Panc1 (cell line): ENCODE measurements around the gene CIBAR2. TPM values are rescaled to one million over a fixed set of nuclear protein-coding genes. Genes with fewer than 3 reads are reported as not detected.

Source experiments
- ATAC-seq: fragments of 200-7000 bp; cut with Tn5 transposase; 2 replicates; pipeline ENCODE4 v1.9.1; 2020; ENCODE audit warnings: mild to moderate bottlenecking, moderate library complexity
- BruUV-seq: library from RNA; stranded (reverse); fragments of 400-500 nt; replicated peaks from 2 replicates; lab custom pipeline; 2021; lab: Mats Ljungman, UMichigan
- CTCF ChIA-PET: fragments of 300-600 bp; sonication (Branson Sonifier 250); formaldehyde crosslinking; loops from one replicate; lab custom pipeline; 2022; ENCODE audit warnings: antibody characterized with exemption; lab: Charles Lee
- POLR2A ChIA-PET: fragments of 300-600 bp; sonication (Branson Sonifier 250); formaldehyde crosslinking; loops from one replicate; lab custom pipeline; 2022; ENCODE audit warnings: antibody characterized with exemption; lab: Charles Lee
- DNase-seq: peaks from one replicate; pipeline ENCODE4 v3.0.0-alpha.2; 2010; ENCODE audit warnings: low read depth, low spot score
- H3K27ac ChIP-seq: 2 replicates; pipeline ENCODE4 v1.5.1; 2011; ENCODE audit warnings: mild to moderate bottlenecking, low read length, inconsistent platforms
- H3K27me3 ChIP-seq: fragments of 200-500 bp; sonication (Bioruptor generic); 2 replicates; pipeline ENCODE4 v1.6.0; 2014; ENCODE audit warnings: low read length, inconsistent platforms; ENCODE audit not compliant: control insufficient read depth, insufficient read depth
- H3K36me3 ChIP-seq: fragments of 200-500 bp; sonication (Bioruptor generic); 2 replicates; pipeline ENCODE4 v1.5.1; 2014; ENCODE audit warnings: inconsistent platforms, mild to moderate bottlenecking, low read length, moderate library complexity; ENCODE audit not compliant: control insufficient read depth, insufficient read depth
- H3K4me1 ChIP-seq: 2 replicates; pipeline ENCODE4 v1.5.1; 2011; ENCODE audit warnings: inconsistent platforms, mild to moderate bottlenecking, low read length, moderate library complexity; ENCODE audit not compliant: control insufficient read depth, insufficient read depth
- H3K4me3 ChIP-seq, 2 experiments: 2 replicates each; pipeline ENCODE4 v1.5.1; 2011 to 2012; ENCODE audit warnings: low read depth in 2 of 2, low read length in 2 of 2, mild to moderate bottlenecking in 2 of 2, inconsistent platforms in 1 of 2, moderate library complexity in 1 of 2
- H3K9me3 ChIP-seq: fragments of 200-500 bp; sonication (Bioruptor generic); 2 replicates; pipeline ENCODE4 v1.5.1; 2014; ENCODE audit warnings: low read depth, mild to moderate bottlenecking, inconsistent platforms, low read length, moderate library complexity; ENCODE audit not compliant: control insufficient read depth, insufficient read depth
- CTCF ChIP-seq: fragments of 450-650 bp; IDR thresholded peaks from 2 replicates; pipeline ENCODE4 v1.5.1; 2017; ENCODE audit warnings: mild to moderate bottlenecking
- POLR2AphosphoS5 ChIP-seq: IDR thresholded peaks from 2 replicates; pipeline ENCODE4 v1.6.1; 2012; ENCODE audit warnings: mild to moderate bottlenecking, low read depth, low read length, moderate library complexity
- REST ChIP-seq, 2 experiments: IDR thresholded peaks; 2 replicates each; pipeline ENCODE4 v1.6.1; 2011 to 2012; ENCODE audit warnings: low read depth in 2 of 2, control low read depth in 1 of 2, low read length in 1 of 2, mild to moderate bottlenecking in 1 of 2, moderate library complexity in 1 of 2; ENCODE audit not compliant: insufficient read depth in 1 of 2
- SIN3A ChIP-seq: IDR thresholded peaks from 2 replicates; pipeline ENCODE4 v1.6.1; 2012; ENCODE audit warnings: low read depth, mild to moderate bottlenecking, low read length, moderate library complexity, borderline replicate concordance; ENCODE audit not compliant: insufficient read depth
- TCF7L2 ChIP-seq: IDR thresholded peaks from 2 replicates; pipeline ENCODE4 v1.6.1; 2011; ENCODE audit warnings: mild to moderate bottlenecking, low read depth, low read length, inconsistent platforms
- in situ Hi-C: cut with HindIII; loops from 2 replicates; pipeline ENCODE4 v1.10.0; 2016; ENCODE audit warnings: low sequenced_read_pairs, low pct_unique_long_range_greater_than_20kb
- intact Hi-C: fragments of 100-400 bp; cut with micrococcal nuclease; formaldehyde crosslinking; loops from one replicate; pipeline ENCODE4 v1.10.0; 2022; ENCODE audit not compliant: unreplicated experiment
- total RNA-seq: library from RNA; stranded (reverse); gene quantifications from one replicate; pipeline ENCODE4 v1.2.1, GENCODE V29; 2021; ENCODE audit not compliant: unreplicated experiment

The CIBAR2 gene
- total RNA-seq, 1 experiment from 2014 or later: not detected

- in situ Hi-C loops (no loop called here), intact Hi-C loops (no loop called here)
- H3K36me3 ChIP-seq: no peaks in the 10 kb centered on the region
- BruUV-seq: no TSS peak
- no peak for TF ChIP-seq SIN3A
- TF ChIP-seq REST (IDR thresholded peaks at IDR 0.05; ENCODE audit: insufficient read depth in 1 of 2, low read depth in 2 of 2, low read length in 1 of 2): no peak
- TF ChIP-seq CTCF: no peak
- no peak for TF ChIP-seq POLR2AphosphoS5
- TF ChIP-seq TCF7L2: no peak
- no peak for ATAC-seq
- peaks cover 9% of the 10 kb centered on the region for H3K4me1 ChIP-seq
- no peak for DNase-seq
- no peak overlapping the region for H3K27ac ChIP-seq
- no peaks in the 10 kb centered on the region for H3K27me3 ChIP-seq
- H3K4me3 ChIP-seq: no peak overlapping the region
- ChIA-PET CTCF (no interaction called here), POLR2A (no interaction called here)
- H3K9me3 ChIP-seq: no peaks in the 10 kb centered on the region
Measured at GRCh38 chr16:85057948-85058347, 54.3 kb downstream of the CIBAR2 start.

GRCh38 chr16:85057212-85057889, 54.9 kb downstream of the CIBAR2 start:
- ATAC-seq: peak; percentile 79; the same call in 1 of the 2 replicates
- ChIA-PET CTCF (interaction anchor here (0.7 kb wide), 1 partner anchor 84 kb away, joined by 5 read pairs; no protein-coding TSS in a partner anchor), POLR2A (no interaction called here)

More at GRCh38 chr16:85057212-85057889, 54.9 kb downstream of the CIBAR2 start:
- Histone ChIP-seq H3K9me3 (no peaks in the 10 kb centered on the region), H3K27ac (no peak overlapping the region), H3K36me3 (no peaks in the 10 kb centered on the region), H3K27me3 (no peaks in the 10 kb centered on the region), H3K4me1 (peaks cover 9% of the 10 kb centered on the region), H3K4me3 (no peak overlapping the region)
- in situ Hi-C loops: no loop called here
- DNase-seq: no peak
- no TSS peak for BruUV-seq
- intact Hi-C loops: no loop called here
- TF ChIP-seq CTCF (no peak; the same call in 1 of the 2 replicates), TCF7L2 (no peak), REST (IDR thresholded peaks at IDR 0.05; ENCODE audit: insufficient read depth in 1 of 2, low read depth in 2 of 2, low read length in 1 of 2) (no peak), POLR2AphosphoS5 (no peak), SIN3A (no peak)
